Activated CD8-positive, alpha-beta T cell treated with anti-CD3 and anti-CD28 coated beads for 36 hours (primary cell): ENCODE data around the gene CTNNA1. TPM values are rescaled to one million over a fixed set of nuclear protein-coding genes. Genes with fewer than 3 reads are reported as not detected.

Source experiments
- ATAC-seq: fragments of 200-7000 bp; cut with Tn5 transposase; one replicate; pipeline ENCODE4 v1.10.0; 2021; ENCODE audit warnings: mild to moderate bottlenecking, moderate library complexity
- CTCF ChIA-PET: fragments of 350-600 bp; sonication (Branson Sonifier 250); formaldehyde crosslinking; loops from one replicate; lab custom pipeline; 2021; ENCODE audit warnings: antibody characterized with exemption; lab: Charles Lee
- POLR2A ChIA-PET: fragments of 350-600 bp; sonication (Branson Sonifier 250); formaldehyde crosslinking; loops from one replicate; lab custom pipeline; 2021; ENCODE audit warnings: antibody characterized with exemption; lab: Charles Lee
- DNase-seq: peaks from one replicate; pipeline ENCODE4 v3.0.0-alpha.2; 2020
- H3K27ac Mint-ChIP-seq: one replicate; pipeline ENCODE4 v1.8.0; 2021; ENCODE audit warnings: mild to moderate bottlenecking, mixed read lengths
- H3K27me3 Mint-ChIP-seq: one replicate; pipeline ENCODE4 v1.8.0; 2021; ENCODE audit warnings: mixed read lengths
- H3K36me3 Mint-ChIP-seq: one replicate; pipeline ENCODE4 v1.8.0; 2021; ENCODE audit warnings: low read depth, mixed read lengths
- H3K4me1 Mint-ChIP-seq: one replicate; pipeline ENCODE4 v1.8.0; 2021; ENCODE audit warnings: low read depth, mixed read lengths
- H3K4me3 Mint-ChIP-seq: one replicate; pipeline ENCODE4 v1.8.0; 2021; ENCODE audit warnings: mild to moderate bottlenecking, moderate library complexity, mixed read lengths
- H3K9me3 Mint-ChIP-seq: one replicate; pipeline ENCODE4 v1.8.0; 2021; ENCODE audit warnings: mixed read lengths
- intact Hi-C: fragments of 100-400 bp; cut with micrococcal nuclease; formaldehyde crosslinking; loops from one replicate; pipeline ENCODE4 v1.10.0; 2022
- total RNA-seq, 2 experiments: library from RNA; stranded (reverse); gene quantifications; one replicate each; pipeline ENCODE4 v1.2.3, GENCODE V29; 2021
- TF ChIP-seq, protein P1 (sequence below): fragments of 200-600 bp; IDR thresholded peaks from one replicate; pipeline ENCODE4 v1.8.0; 2022; ENCODE audit warnings: antibody characterized with exemption, mild to moderate bottlenecking

CTNNA1 gene
- total RNA-seq, 2 experiments from 2014 or later: 77.3 to 85.6 TPM

DNA sequence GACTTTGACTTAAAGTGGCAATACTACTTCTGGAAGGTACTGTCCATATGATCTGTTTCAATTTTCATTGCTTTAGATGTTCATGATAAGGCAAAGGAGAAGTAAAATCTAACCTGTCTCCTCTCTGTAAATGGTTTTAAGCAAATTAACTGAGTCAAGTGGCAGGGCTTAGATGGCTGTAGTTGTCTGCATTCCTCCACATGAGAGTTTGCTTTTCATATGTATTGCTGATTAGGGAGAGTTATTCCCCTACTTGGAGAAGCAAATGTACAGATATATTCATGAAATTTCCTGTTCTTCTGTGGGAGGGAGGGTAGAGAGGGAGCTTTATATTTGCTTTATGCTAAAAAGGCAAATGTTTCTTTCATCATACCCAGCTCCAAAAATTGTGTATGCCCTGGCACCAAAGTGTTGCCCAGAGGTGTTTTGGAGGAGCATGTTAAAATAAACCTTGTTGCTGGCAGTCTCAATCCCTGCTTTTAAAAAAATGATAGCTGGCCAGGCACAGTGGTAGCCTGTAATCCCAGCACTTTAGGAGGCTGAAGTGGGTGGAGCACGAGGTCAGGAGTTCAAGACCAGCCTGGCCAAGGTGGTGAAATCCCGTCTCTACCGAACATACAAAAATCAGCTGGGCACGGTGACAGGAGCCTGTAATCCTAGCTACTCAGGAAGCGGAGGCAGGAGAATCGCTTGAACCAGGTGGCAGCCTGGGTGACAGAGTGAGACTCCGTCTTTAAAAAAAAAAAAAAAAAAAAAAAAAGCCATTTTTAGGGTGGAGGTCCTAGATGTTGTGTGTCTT is 125.4 kb downstream of the CTNNA1 start:
- ATAC-seq (no peak), DNase-seq (no peak)
- TF ChIP-seq, protein P1, sequence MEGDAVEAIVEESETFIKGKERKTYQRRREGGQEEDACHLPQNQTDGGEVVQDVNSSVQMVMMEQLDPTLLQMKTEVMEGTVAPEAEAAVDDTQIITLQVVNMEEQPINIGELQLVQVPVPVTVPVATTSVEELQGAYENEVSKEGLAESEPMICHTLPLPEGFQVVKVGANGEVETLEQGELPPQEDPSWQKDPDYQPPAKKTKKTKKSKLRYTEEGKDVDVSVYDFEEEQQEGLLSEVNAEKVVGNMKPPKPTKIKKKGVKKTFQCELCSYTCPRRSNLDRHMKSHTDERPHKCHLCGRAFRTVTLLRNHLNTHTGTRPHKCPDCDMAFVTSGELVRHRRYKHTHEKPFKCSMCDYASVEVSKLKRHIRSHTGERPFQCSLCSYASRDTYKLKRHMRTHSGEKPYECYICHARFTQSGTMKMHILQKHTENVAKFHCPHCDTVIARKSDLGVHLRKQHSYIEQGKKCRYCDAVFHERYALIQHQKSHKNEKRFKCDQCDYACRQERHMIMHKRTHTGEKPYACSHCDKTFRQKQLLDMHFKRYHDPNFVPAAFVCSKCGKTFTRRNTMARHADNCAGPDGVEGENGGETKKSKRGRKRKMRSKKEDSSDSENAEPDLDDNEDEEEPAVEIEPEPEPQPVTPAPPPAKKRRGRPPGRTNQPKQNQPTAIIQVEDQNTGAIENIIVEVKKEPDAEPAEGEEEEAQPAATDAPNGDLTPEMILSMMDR: no peak
- intact Hi-C loops: no loop called here
- H3K36me3 Mint-ChIP-seq: no peaks in the 10 kb centered on the region
- H3K4me3 Mint-ChIP-seq: no peak overlapping the region
- H3K27ac Mint-ChIP-seq: no peak overlapping the region
- H3K27me3 Mint-ChIP-seq: peaks cover 16% of the 10 kb centered on the region
- H3K4me1 Mint-ChIP-seq: no peaks in the 10 kb centered on the region
- POLR2A ChIA-PET: no interaction called here
- CTCF ChIA-PET: interaction anchor here (1.1 to 1.4 kb wide), 2 partner anchors 20 to 89 kb away, joined by 3 to 5 read pairs; no protein-coding TSS in a partner anchor
- no peaks in the 10 kb centered on the region for H3K9me3 Mint-ChIP-seq

DNA sequence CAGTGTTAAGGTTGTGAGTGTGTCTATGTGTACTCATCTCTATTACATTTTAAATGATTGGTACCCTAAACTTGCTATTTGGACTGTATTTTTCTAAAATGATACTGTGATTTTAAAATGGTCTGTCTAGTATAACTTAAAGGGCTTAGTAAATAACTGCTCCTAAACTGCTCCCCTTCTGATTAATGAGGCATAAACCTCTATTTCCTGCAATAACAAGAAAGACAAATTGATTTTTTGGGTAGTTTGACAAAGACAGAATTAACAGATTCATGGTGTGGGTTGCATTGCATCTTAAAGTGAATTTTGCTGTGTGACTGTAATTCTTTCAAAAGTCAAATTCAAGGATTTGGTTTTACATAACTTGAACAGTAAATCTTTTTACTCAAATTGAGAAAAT is 130.0 kb downstream of the CTNNA1 start:
- H3K27ac Mint-ChIP-seq: no peak overlapping the region
- H3K4me1 Mint-ChIP-seq: no peaks in the 10 kb centered on the region
- peaks cover 3% of the 10 kb centered on the region for H3K36me3 Mint-ChIP-seq
- intact Hi-C loops: no loop called here
- CTCF ChIA-PET: no interaction called here
- POLR2A ChIA-PET: no interaction called here
- no peaks in the 10 kb centered on the region for H3K9me3 Mint-ChIP-seq
- H3K27me3 Mint-ChIP-seq: peaks cover 12% of the 10 kb centered on the region
- ATAC-seq (no peak), DNase-seq (no peak)
- TF ChIP-seq, protein P1: no peak
- no peak overlapping the region for H3K4me3 Mint-ChIP-seq

DNA sequence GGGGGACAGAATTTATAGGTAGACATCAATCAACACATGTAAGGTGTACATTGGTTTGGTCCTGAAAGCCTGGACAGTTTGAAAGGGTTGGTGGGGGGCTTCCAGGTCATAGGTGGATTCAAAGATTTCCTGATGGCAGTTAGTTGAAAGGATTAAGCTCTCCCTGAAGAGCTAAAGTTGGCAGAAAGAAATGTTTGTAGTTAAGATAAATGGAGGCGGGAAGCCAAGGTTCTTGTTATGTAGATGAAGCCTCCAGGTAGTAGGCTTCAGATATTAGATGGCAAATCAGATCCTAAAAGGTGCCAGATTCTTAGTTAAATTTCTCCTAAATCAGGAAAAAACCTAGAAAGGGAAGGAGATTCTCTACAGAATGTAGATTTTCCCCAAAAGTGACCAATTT is 130.9 kb downstream of the CTNNA1 start:
- Mint-ChIP-seq H3K27me3 (peaks cover 12% of the 10 kb centered on the region), H3K27ac (no peak overlapping the region), H3K36me3 (peaks cover 5% of the 10 kb centered on the region), H3K4me3 (no peak overlapping the region), H3K4me1 (no peaks in the 10 kb centered on the region), H3K9me3 (no peaks in the 10 kb centered on the region)
- ChIA-PET POLR2A (no interaction called here), CTCF (no interaction called here)
- TF ChIP-seq, protein P1: no peak
- ATAC-seq (no peak), DNase-seq (no peak)
- intact Hi-C loops: no loop called here

DNA sequence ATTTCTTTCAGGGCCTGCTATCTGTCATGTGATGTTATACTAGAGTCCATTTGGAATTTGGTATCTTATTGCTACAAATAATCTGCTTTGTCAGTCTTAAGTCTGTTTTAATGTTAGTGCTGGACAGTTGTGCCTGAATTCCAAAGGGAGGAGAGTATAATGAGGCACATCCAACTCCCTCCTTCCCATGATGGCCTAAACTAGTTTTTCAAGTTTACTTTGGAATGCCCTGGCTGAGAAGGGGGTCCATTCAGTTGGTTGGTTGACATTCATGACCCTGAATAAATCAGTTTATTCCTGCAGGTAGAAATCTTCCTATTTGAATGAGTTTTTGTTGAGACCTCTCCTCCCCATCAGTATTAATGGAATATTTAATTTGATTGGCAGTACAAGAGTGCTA is 131.3 kb downstream of the CTNNA1 start:
- DNase-seq: no peak
- intact Hi-C loops: no loop called here
- Mint-ChIP-seq H3K9me3 (peaks cover under 1% of the 10 kb centered on the region), H3K4me3 (no peak overlapping the region), H3K27ac (no peak overlapping the region), H3K27me3 (peaks cover 12% of the 10 kb centered on the region), H3K4me1 (no peaks in the 10 kb centered on the region), H3K36me3 (peaks cover 6% of the 10 kb centered on the region)
- ChIA-PET POLR2A (no interaction called here), CTCF (no interaction called here)
- TF ChIP-seq, protein P1: no peak
- no peak for ATAC-seq

DNA sequence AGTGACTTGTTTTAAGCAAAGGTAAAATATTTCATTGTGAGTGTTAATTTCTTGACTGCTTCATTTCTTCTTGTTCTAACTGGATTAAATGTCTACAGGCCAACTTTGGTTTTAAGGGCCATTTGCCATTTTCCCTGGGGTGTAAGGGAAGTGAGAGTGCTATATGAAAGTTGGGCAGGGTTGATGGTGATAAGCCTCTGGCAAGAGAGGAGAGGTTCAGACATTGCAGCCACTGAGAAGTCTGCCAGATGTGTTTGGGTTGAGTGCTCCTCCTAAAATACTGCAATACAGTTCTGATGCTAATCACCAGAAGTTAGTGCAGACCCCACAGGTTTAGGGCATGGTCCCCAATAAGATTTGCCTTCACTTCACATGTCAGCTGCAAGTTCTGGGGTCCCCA is 136.8 kb downstream of the CTNNA1 start:
- DNase-seq (no peak), ATAC-seq (no peak)
- Mint-ChIP-seq H3K4me3 (no peak overlapping the region), H3K36me3 (peaks cover 21% of the 10 kb centered on the region), H3K4me1 (no peaks in the 10 kb centered on the region), H3K9me3 (peaks cover 15% of the 10 kb centered on the region), H3K27ac (no peak overlapping the region), H3K27me3 (peaks cover 2% of the 10 kb centered on the region)
- POLR2A ChIA-PET: interaction anchor here (0.6 kb wide), 1 partner anchor 240 kb away, joined by 3 read pairs; no protein-coding TSS in a partner anchor
- CTCF ChIA-PET: no interaction called here
- TF ChIP-seq, protein P1: no peak
- intact Hi-C loops: no loop called here
